ENCODE measurements around the gene SLIT3.

SLIT3 gene

GRCh38 chr5:169190849-169191248, 110.1 kb downstream of the SLIT3 start:
- Histone ChIP-seq H3K79me2 (ENCODE audit: insufficient read depth, low read length) (no peaks in the 10 kb centered on the region), H4K20me1 (ENCODE audit: insufficient read depth, low read length, poor library complexity, severe bottlenecking) (no peaks in the 10 kb centered on the region), H3K4me1 (ENCODE audit: insufficient read depth, low read length, poor library complexity, severe bottlenecking) (no peaks in the 10 kb centered on the region), H3K4me3 (ENCODE audit: low read length, poor library complexity, severe bottlenecking) (no peak overlapping the region), H3K9me2 (replicated peaks; ENCODE audit: low read depth, low read length) (no peaks in the 10 kb centered on the region), H2AFZ (ENCODE audit: low read length) (no peak overlapping the region), H3K27me3 (ENCODE audit: insufficient read depth, low read length, poor library complexity, severe bottlenecking) (no peaks in the 10 kb centered on the region), H3F3A (ENCODE audit: low read depth) (no peaks in the 10 kb centered on the region), H3K9ac (ENCODE audit: low read depth, low read length, poor library complexity, severe bottlenecking) (no peak overlapping the region), H3K36me3 (ENCODE audit: insufficient read depth, low read length) (no peaks in the 10 kb centered on the region), H3K4me2 (ENCODE audit: low read depth, low read length, poor library complexity, severe bottlenecking) (no peak overlapping the region), H3K9me3 (ENCODE audit: insufficient read depth, low read depth, low read length) (no peaks in the 10 kb centered on the region)
- no peak for TF ChIP-seq CTCF (conservative IDR thresholded peaks at IDR 0.05; ENCODE audit: low read length)
- TF ChIP-seq EZH2phosphoT487 (IDR thresholded peaks at IDR 0.05; ENCODE audit: borderline replicate concordance), result no peak

DNA sequence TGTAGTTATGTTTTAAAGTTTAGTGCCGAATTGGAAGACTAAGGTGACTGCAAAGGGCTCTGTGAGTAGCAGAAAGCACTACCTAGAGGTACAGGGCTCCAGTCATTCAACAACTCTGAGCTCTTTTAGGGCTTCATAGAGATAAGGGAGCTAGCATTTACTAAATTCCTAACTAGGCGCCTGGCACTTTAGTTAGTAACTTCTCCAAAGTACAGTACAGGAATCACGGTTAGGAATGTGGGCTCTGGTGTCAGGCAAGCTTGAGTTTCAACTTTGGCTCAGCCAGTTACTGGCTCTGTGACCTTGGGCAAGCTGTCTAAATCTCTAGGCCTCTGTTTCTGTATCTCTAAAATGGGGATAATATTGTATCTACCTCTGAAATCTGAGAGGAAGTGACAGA, 115.3 kb downstream of the SLIT3 start:
- H3K4me3 ChIP-seq (ENCODE audit: low read length, poor library complexity, severe bottlenecking), result no peak overlapping the region
- TF ChIP-seq EZH2phosphoT487 (IDR thresholded peaks at IDR 0.05; ENCODE audit: borderline replicate concordance), result no peak
- TF ChIP-seq CTCF (conservative IDR thresholded peaks at IDR 0.05; ENCODE audit: low read length), result no peak
- no peaks in the 10 kb centered on the region for H3K4me1 ChIP-seq (ENCODE audit: insufficient read depth, low read length, poor library complexity, severe bottlenecking)

DNA sequence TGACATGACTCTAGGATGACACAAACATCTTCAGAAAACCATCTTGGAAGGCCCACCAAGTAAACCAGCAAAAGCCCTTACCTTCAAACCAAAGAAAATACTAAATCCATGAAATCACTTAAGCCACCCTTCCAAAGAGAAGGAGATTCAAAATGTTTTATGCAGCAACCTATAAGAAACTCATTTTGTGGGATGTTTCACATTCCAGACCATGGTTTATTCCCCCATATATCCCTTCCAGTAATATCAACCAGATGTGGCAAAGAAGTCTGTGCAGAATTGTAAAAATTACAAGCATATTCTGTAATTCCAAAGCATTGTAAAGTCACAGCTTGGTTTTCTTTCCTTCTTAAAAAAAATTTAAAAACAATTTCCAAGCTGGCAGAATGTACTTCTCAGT, 117.4 kb downstream of the SLIT3 start:
- H3K4me3 ChIP-seq (ENCODE audit: low read length, poor library complexity, severe bottlenecking), result no peak overlapping the region
- TF ChIP-seq EZH2phosphoT487 (IDR thresholded peaks at IDR 0.05; ENCODE audit: borderline replicate concordance) (no peak), CTCF (conservative IDR thresholded peaks at IDR 0.05; ENCODE audit: low read length) (no peak)
- no peaks in the 10 kb centered on the region for H3K27me3 ChIP-seq (ENCODE audit: insufficient read depth, low read length, poor library complexity, severe bottlenecking)
- no peaks in the 10 kb centered on the region for H3K9me3 ChIP-seq (ENCODE audit: insufficient read depth, low read depth, low read length)
- H4K20me1 ChIP-seq (ENCODE audit: insufficient read depth, low read length, poor library complexity, severe bottlenecking), result no peaks in the 10 kb centered on the region
- H3K79me2 ChIP-seq (ENCODE audit: insufficient read depth, low read length), result no peaks in the 10 kb centered on the region
- no peak overlapping the region for H3K9ac ChIP-seq (ENCODE audit: low read depth, low read length, poor library complexity, severe bottlenecking)
- H2AFZ ChIP-seq (ENCODE audit: low read length), result no peak overlapping the region
- H3F3A ChIP-seq (ENCODE audit: low read depth), result no peaks in the 10 kb centered on the region
- H3K36me3 ChIP-seq (ENCODE audit: insufficient read depth, low read length), result no peaks in the 10 kb centered on the region
- no peaks in the 10 kb centered on the region for H3K9me2 ChIP-seq (replicated peaks; ENCODE audit: low read depth, low read length)
- H3K4me2 ChIP-seq (ENCODE audit: low read depth, low read length, poor library complexity, severe bottlenecking), result no peak overlapping the region
- H3K4me1 ChIP-seq (ENCODE audit: insufficient read depth, low read length, poor library complexity, severe bottlenecking), result no peaks in the 10 kb centered on the region

More for the DNA sequence above, 115.3 kb downstream of the SLIT3 start:
- H3F3A ChIP-seq (ENCODE audit: low read depth), result no peaks in the 10 kb centered on the region
- H3K4me2 ChIP-seq (ENCODE audit: low read depth, low read length, poor library complexity, severe bottlenecking), result no peak overlapping the region
- no peaks in the 10 kb centered on the region for H3K27me3 ChIP-seq (ENCODE audit: insufficient read depth, low read length, poor library complexity, severe bottlenecking)
- H3K9me3 ChIP-seq (ENCODE audit: insufficient read depth, low read depth, low read length), result no peaks in the 10 kb centered on the region
- H3K36me3 ChIP-seq (ENCODE audit: insufficient read depth, low read length), result no peaks in the 10 kb centered on the region
- no peaks in the 10 kb centered on the region for H3K9me2 ChIP-seq (replicated peaks; ENCODE audit: low read depth, low read length)
- H4K20me1 ChIP-seq (ENCODE audit: insufficient read depth, low read length, poor library complexity, severe bottlenecking), result no peaks in the 10 kb centered on the region
- H3K9ac ChIP-seq (ENCODE audit: low read depth, low read length, poor library complexity, severe bottlenecking), result no peak overlapping the region
- no peak overlapping the region for H2AFZ ChIP-seq (ENCODE audit: low read length)
- no peaks in the 10 kb centered on the region for H3K79me2 ChIP-seq (ENCODE audit: insufficient read depth, low read length)

Data from Loucy (cell line).